ENCODE measurements around the gene PYCR2.
"Not testable (repeated sequence)": the region's sequence is repeated elsewhere in the genome, so short reads cannot be mapped to it uniquely, and the experiment has no call there.

PYCR2 gene

DNA sequence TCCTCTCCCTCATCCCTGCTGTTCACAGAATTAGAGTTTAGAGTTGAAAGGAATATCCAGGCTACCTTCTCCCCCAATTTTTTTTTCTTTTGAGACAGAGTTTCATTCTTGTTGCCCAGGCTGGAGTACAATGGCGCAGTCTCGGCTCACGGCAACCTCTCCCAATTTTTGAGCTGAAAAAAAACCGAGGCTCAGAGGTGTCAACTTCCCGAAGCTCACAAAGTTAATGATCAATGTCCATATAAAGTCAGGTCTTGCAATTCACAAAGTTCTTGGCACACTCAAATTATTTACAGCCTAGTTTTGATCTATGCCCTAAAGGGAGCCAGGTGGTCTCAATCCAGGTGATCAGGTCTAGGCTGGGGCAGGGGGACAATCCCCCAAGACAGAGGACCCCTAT, 34.3 kb downstream of the PYCR2 start:
- no peaks in the 10 kb centered on the region for H3K9me3 ChIP-seq (ENCODE audit: insufficient read depth, low read length)
- no peaks in the 10 kb centered on the region for H3K27me3 ChIP-seq (ENCODE audit: insufficient read depth, insufficient read length)
- H3K36me3 ChIP-seq (ENCODE audit: insufficient read depth, insufficient read length, low read length), result no peaks in the 10 kb centered on the region
- no peak for TF ChIP-seq YY1 (IDR thresholded peaks at IDR 0.05; ENCODE audit: insufficient read depth, insufficient read length)
- no peak for TF ChIP-seq ZNF274 (IDR thresholded peaks at IDR 0.05; ENCODE audit: low read depth, low read length)
- no peak for TF ChIP-seq SUZ12 (IDR thresholded peaks at IDR 0.05; ENCODE audit: extremely low read depth, insufficient read depth, insufficient read length)
- H3K9ac ChIP-seq (ENCODE audit: insufficient read length, low read depth), result no peak overlapping the region
- H3K4me1 ChIP-seq (ENCODE audit: insufficient read depth, insufficient read length), result peaks cover 28% of the 10 kb centered on the region
- no peak overlapping the region for H3K4me3 ChIP-seq (ENCODE audit: insufficient read length, low read depth)
- no peak for DNase-seq (ENCODE audit: low read depth, low spot score)

DNA sequence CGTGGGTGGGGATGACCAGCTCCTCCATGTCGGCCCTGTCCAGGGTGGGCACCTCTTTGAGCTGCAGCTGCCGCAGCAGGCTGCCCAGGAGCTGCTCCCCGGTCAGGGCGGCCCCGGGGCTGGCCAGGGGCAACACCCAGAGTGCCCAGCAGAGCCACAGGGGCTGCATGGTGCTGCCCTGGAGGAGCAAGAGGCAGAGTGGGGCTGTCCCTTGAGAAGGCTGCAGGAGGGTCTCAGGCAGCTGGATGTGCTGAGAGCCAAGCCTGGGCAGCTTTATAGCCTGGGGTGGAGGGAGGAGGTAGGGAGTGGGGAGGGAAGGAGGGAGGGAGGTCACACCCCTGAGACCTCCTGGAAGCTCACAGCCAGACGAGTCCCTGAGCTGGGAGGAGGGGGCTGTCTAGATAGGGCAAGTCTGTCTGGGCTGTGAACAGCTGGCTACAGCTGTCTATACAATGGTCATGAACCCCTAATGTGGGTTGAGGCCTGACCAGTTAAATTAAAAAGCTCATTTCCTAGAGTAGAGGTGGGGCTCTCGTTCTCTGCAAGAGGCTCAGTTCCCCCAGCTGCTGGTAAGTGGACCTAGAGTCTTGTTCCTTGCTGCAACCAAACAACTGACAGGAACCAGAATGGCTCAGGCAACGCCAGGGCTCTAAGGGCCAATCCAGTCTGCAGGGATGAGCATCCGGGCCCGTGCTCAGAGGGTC, 35.0 kb downstream of the PYCR2 start, which contains the start of gene LEFTY1:
TSS of gene LEFTY1 (minus strand) at position 249 of the 704 bp plus-strand sequence. CDS start at position 169, 80 bp downstream.
- Histone ChIP-seq H3K36me3 (ENCODE audit: insufficient read depth, insufficient read length, low read length) (no peaks in the 10 kb centered on the region), H3K9me3 (ENCODE audit: insufficient read depth, low read length) (no peaks in the 10 kb centered on the region), H3K4me3 (ENCODE audit: insufficient read length, low read depth) (no peak within 1 kb of the TSS), H3K27me3 (ENCODE audit: insufficient read depth, insufficient read length) (peaks cover under 1% of the 10 kb centered on the region), H3K9ac (ENCODE audit: insufficient read length, low read depth) (peak within 1 kb of the TSS; percentile 66), H3K4me1 (ENCODE audit: insufficient read depth, insufficient read length) (peaks cover 28% of the 10 kb centered on the region)
- TF ChIP-seq ZNF274 (IDR thresholded peaks at IDR 0.05; ENCODE audit: low read depth, low read length) (no peak), SUZ12 (IDR thresholded peaks at IDR 0.05; ENCODE audit: extremely low read depth, insufficient read depth, insufficient read length) (no peak), YY1 (IDR thresholded peaks at IDR 0.05; ENCODE audit: insufficient read depth, insufficient read length) (no peak)
- no peak for DNase-seq (ENCODE audit: low read depth, low spot score)

DNA sequence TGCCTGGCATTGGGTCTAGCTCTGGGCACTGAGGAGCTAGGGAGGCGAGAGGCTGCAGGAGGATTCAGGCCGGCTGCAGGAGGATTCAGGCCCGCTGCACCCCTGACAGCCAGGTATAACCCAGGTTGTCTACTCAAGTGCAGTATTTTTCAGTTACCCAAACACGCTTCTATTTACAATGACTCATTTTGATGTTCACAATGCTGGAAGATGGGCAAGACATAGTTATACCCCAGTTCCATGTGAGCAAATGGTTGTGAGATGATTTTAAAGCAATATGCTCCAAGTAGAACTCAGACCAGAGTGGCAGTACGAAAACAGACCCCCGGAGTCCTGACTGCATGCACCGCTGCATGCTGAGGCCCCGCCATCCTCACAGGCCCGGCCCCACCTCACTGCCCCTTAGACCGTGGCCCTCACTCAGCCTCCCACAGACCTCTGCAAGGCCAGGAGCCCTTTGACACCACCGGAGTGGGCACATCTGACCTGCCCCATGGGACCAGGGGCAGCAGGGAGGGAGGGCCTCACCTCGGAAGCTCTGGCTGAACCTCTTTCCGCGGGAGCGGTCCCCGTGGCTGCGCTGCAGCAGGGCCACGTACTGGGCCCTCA, 35.7 kb downstream of the PYCR2 start:
- Histone ChIP-seq H3K27me3 (ENCODE audit: insufficient read depth, insufficient read length) (peaks cover 6% of the 10 kb centered on the region), H3K9me3 (ENCODE audit: insufficient read depth, low read length) (no peaks in the 10 kb centered on the region), H3K9ac (ENCODE audit: insufficient read length, low read depth) (peak overlapping the region; percentile 66), H3K4me1 (ENCODE audit: insufficient read depth, insufficient read length) (peaks cover 28% of the 10 kb centered on the region), H3K36me3 (ENCODE audit: insufficient read depth, insufficient read length, low read length) (no peaks in the 10 kb centered on the region), H3K4me3 (ENCODE audit: insufficient read length, low read depth) (no peak overlapping the region)
- TF ChIP-seq ZNF274 (IDR thresholded peaks at IDR 0.05; ENCODE audit: low read depth, low read length), result no peak
- TF ChIP-seq YY1 (IDR thresholded peaks at IDR 0.05; ENCODE audit: insufficient read depth, insufficient read length), result no peak
- TF ChIP-seq SUZ12 (IDR thresholded peaks at IDR 0.05; ENCODE audit: extremely low read depth, insufficient read depth, insufficient read length), result no peak
- DNase-seq (ENCODE audit: low read depth, low spot score), result no peak

DNA sequence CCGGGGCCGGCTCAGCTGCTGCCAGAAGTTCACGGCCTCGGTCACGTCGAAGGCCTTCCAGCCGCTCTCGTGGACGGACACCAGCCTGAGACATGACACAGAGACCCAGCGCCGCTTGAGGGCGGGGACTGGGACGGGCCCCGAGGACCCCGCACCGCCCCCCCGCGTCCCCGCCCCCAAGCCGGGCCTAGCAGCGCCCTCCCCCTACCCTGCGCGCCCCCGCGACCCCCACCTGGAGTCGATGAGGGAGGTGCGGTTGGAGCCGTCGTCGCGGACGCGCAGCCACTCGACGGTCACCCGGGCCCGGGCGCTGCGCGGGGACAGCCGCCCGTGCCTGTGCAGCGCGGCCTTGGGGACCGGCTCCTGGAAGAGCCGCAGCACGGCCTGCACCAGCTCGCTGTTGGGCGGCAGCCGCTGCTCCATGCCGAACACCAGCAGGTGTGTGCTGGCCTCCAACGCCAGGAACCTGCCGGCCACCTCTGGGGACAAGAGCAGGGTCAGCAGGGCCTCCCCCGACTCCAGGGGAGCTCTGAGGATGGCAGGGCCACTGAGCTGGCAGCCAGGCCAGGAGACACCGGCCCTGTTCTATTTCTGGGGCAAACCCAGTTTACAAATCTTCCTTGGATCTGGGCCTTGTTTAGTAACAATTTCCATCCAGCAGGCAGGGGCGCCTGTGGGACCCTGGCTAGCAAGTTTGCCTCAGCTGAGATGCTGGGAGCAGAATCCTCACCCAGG, 36.3 kb downstream of the PYCR2 start:
- not testable (repeated sequence) for DNase-seq (ENCODE audit: low read depth, low spot score); H3K27me3 ChIP-seq (ENCODE audit: insufficient read depth, insufficient read length); H3K9ac ChIP-seq (ENCODE audit: insufficient read length, low read depth); H3K9me3 ChIP-seq (ENCODE audit: insufficient read depth, low read length); H3K36me3 ChIP-seq (ENCODE audit: insufficient read depth, insufficient read length, low read length); H3K4me3 ChIP-seq (ENCODE audit: insufficient read length, low read depth)
- H3K4me1 ChIP-seq (ENCODE audit: insufficient read depth, insufficient read length), result peaks cover 28% of the 10 kb centered on the region

DNA sequence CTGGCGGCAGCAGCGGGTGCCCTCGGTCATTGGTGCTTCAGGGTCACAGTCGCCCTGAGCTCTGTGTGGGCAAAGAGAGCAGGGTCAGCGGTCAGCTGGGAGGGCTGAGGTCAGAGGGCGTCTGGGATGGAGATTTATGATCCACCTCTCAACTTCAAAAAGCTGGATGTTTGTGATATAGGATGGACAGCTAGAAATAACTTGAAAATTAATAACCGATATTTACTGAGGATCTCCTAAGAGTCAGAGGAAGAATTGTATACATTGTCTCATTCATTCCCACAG, 37.1 kb downstream of the PYCR2 start:
- no peak for TF ChIP-seq YY1 (IDR thresholded peaks at IDR 0.05; ENCODE audit: insufficient read depth, insufficient read length)
- no peak for TF ChIP-seq SUZ12 (IDR thresholded peaks at IDR 0.05; ENCODE audit: extremely low read depth, insufficient read depth, insufficient read length)
- no peak for TF ChIP-seq ZNF274 (IDR thresholded peaks at IDR 0.05; ENCODE audit: low read depth, low read length)
- Histone ChIP-seq H3K4me1 (ENCODE audit: insufficient read depth, insufficient read length) (peaks cover 28% of the 10 kb centered on the region), H3K9ac (ENCODE audit: insufficient read length, low read depth) (no peak overlapping the region), H3K27me3 (ENCODE audit: insufficient read depth, insufficient read length) (peaks cover 6% of the 10 kb centered on the region), H3K36me3 (ENCODE audit: insufficient read depth, insufficient read length, low read length) (no peaks in the 10 kb centered on the region), H3K4me3 (ENCODE audit: insufficient read length, low read depth) (no peak overlapping the region), H3K9me3 (ENCODE audit: insufficient read depth, low read length) (no peaks in the 10 kb centered on the region)
- DNase-seq (ENCODE audit: low read depth, low spot score), result no peak

DNA sequence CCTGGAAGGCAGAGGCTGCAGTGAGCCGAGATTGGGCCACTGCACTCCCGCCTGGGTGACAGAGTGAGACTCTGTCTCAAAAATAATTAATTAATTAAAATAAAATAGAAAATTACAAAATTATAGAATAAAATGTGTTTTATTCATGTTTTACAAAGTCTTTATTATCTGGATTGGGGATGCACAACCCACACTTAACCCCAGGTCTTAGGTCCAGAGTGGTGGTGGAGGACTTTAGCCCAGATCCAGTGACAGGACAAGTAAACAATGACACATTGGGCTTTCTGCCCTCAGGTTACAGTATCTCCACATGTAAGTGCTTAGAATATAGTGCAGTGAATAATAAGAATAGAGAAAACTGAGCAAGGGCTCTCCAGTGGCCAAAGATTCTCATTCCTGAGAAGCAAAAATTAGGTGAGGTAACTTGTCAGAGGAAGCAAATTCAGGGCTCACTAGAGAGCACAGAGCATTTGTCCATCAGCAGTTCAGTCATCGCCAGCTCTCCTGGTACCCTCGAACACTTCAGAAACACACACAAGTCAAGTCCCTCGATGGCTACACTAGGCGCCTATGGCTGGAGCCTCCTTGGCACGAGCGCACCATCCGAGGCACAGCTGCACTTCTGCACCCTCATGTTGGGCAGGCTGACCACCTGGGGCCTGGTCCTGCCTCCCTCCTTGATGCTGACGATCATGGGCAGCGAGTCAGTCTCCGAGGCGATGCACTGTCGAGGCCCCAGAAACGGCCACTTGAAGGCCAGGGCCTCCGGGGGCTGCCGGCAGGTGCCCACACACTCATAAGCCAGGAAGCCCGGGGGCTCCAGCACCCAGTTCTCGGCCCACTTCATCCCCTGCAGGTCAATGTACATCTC, 37.7 kb downstream of the PYCR2 start:
- Histone ChIP-seq H3K4me1 (ENCODE audit: insufficient read depth, insufficient read length) (peaks cover 26% of the 10 kb centered on the region), H3K27me3 (ENCODE audit: insufficient read depth, insufficient read length) (peaks cover 6% of the 10 kb centered on the region), H3K9me3 (ENCODE audit: insufficient read depth, low read length) (no peaks in the 10 kb centered on the region), H3K4me3 (ENCODE audit: insufficient read length, low read depth) (no peak overlapping the region), H3K9ac (ENCODE audit: insufficient read length, low read depth) (no peak overlapping the region), H3K36me3 (ENCODE audit: insufficient read depth, insufficient read length, low read length) (no peaks in the 10 kb centered on the region)
- no peak for TF ChIP-seq YY1 (IDR thresholded peaks at IDR 0.05; ENCODE audit: insufficient read depth, insufficient read length)
- TF ChIP-seq ZNF274 (IDR thresholded peaks at IDR 0.05; ENCODE audit: low read depth, low read length), result no peak
- TF ChIP-seq SUZ12 (IDR thresholded peaks at IDR 0.05; ENCODE audit: extremely low read depth, insufficient read depth, insufficient read length), result no peak
- DNase-seq (ENCODE audit: low read depth, low spot score), result no peak

Measured in NT2/D1 (cell line).